Measurements from ENCODE around the gene PARD3.

Gene PARD3

DNA sequence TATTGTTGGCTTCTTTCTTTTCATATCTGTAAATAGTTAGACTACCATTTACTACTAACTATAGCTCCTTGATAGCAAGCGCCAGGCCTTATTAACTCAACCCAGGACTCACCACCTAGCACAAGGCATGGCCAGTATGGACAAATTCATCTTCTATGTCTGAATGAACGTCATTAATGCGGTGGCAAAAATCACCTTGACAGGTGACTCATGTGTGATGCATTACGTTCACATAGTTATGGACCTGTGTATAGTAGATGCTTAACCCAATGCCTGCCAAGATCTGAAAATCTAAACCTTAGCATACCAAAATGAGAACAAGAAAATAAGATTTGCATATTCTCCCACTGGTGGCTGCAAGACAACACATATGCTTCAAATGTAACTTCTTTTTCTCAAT lies 300.8 kb downstream of the PARD3 start:
- no peak for DNase-seq (ENCODE audit: low read depth)
- TF ChIP-seq, protein P1, sequence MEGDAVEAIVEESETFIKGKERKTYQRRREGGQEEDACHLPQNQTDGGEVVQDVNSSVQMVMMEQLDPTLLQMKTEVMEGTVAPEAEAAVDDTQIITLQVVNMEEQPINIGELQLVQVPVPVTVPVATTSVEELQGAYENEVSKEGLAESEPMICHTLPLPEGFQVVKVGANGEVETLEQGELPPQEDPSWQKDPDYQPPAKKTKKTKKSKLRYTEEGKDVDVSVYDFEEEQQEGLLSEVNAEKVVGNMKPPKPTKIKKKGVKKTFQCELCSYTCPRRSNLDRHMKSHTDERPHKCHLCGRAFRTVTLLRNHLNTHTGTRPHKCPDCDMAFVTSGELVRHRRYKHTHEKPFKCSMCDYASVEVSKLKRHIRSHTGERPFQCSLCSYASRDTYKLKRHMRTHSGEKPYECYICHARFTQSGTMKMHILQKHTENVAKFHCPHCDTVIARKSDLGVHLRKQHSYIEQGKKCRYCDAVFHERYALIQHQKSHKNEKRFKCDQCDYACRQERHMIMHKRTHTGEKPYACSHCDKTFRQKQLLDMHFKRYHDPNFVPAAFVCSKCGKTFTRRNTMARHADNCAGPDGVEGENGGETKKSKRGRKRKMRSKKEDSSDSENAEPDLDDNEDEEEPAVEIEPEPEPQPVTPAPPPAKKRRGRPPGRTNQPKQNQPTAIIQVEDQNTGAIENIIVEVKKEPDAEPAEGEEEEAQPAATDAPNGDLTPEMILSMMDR (IDR thresholded peaks at IDR 0.05; ENCODE audit: insufficient read depth, low read depth, low read length, missing control alignments): no peak
- H3K4me3 ChIP-seq (ENCODE audit: low read depth, low read length): no peak overlapping the region

GRCh38 chr10:34513636-34514035 lies 301.5 kb downstream of the PARD3 start:
- no peak for DNase-seq (ENCODE audit: low read depth)
- no peak overlapping the region for H3K4me3 ChIP-seq (ENCODE audit: low read depth, low read length)
- TF ChIP-seq, protein P1 (IDR thresholded peaks at IDR 0.05; ENCODE audit: insufficient read depth, low read depth, low read length, missing control alignments): no peak

GRCh38 chr10:34507217-34507616 lies 307.9 kb downstream of the PARD3 start:
- no peak for DNase-seq (ENCODE audit: low read depth)

DNA sequence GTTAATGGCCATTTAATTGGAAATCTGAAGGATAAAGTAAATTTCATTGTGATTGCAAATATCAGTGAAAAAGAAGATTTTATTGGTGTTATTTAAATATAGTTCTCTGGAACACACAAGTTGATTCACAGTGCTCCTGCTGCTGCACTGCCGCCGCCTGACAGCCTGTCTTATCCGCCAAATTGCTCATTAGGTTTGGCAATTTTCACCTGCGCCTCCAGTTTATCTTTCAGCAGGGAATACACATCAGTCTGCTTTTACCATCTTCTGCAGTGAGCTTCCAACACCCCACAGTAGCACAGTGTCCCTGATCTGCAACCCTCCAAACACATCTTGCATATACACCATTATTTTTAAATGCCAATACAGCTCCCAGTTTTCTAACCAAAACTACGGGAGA lies 308.3 kb downstream of the PARD3 start:
- TF ChIP-seq, protein P1 (IDR thresholded peaks at IDR 0.05; ENCODE audit: insufficient read depth, low read depth, low read length, missing control alignments): no peak
- H3K4me3 ChIP-seq (ENCODE audit: low read depth, low read length): no peak overlapping the region
- DNase-seq (ENCODE audit: low read depth): no peak

More at GRCh38 chr10:34507217-34507616, 307.9 kb downstream of the PARD3 start:
- H3K4me3 ChIP-seq (ENCODE audit: low read depth, low read length): no peak overlapping the region
- TF ChIP-seq, protein P1 (IDR thresholded peaks at IDR 0.05; ENCODE audit: insufficient read depth, low read depth, low read length, missing control alignments): no peak

GRCh38 chr10:34505338-34505737 lies 309.8 kb downstream of the PARD3 start:
- TF ChIP-seq, protein P1 (IDR thresholded peaks at IDR 0.05; ENCODE audit: insufficient read depth, low read depth, low read length, missing control alignments): no peak
- DNase-seq (ENCODE audit: low read depth): no peak
- H3K4me3 ChIP-seq (ENCODE audit: low read depth, low read length): no peak overlapping the region

DNA sequence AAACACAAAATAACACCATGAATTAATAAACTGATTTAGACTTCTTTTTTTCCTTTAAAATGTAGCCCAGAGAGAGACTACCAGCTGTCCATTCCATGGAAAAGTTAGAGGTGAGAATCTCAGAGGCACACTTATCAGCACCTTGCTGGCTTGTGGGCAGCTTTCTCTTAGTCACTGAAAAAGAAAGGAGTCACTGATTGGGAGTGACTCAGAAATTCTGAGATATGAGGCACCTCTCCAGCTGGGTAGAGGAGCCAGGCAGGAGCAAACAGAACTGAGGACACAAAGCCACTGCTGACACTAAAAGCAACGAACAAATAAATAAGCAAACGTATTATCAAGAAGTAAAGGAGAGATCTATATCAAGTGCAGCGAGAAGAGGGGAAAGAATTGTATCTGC lies 310.6 kb downstream of the PARD3 start:
- TF ChIP-seq, protein P1 (IDR thresholded peaks at IDR 0.05; ENCODE audit: insufficient read depth, low read depth, low read length, missing control alignments): no peak
- H3K4me3 ChIP-seq (ENCODE audit: low read depth, low read length): no peak overlapping the region
- no peak for DNase-seq (ENCODE audit: low read depth)

GRCh38 chr10:34503704-34504103 lies 311.4 kb downstream of the PARD3 start:
- H3K4me3 ChIP-seq (ENCODE audit: low read depth, low read length): no peak overlapping the region
- DNase-seq (ENCODE audit: low read depth): no peak
- TF ChIP-seq, protein P1 (IDR thresholded peaks at IDR 0.05; ENCODE audit: insufficient read depth, low read depth, low read length, missing control alignments): no peak
